Measurements from ENCODE around the gene DPF3. TPM values are rescaled to one million over a fixed set of nuclear protein-coding genes. Genes with fewer than 3 reads are reported as not detected.

DPF3 gene
- total RNA-seq, 4 donors from 2014 or later, result 16.7 to 27.8 (median 20.3) TPM

- intact Hi-C loops (cut with DNase I; ENCODE audit: low total_unique reads), result no loop called here
- H3K4me1 ChIP-seq, result peaks cover 20 to 30% of the 10 kb centered on the region in 2 donors
- in situ Hi-C loops (cut with MboI; ENCODE audit: low sequenced_read_pairs in 4 of 4), result loop anchor here in 2 of 4 donors (10.0 kb wide), 2 partner anchors 151 to 161 kb away; partner anchors contain the start of gene DPF3 (in 1 of the 2)
- no peaks in the 10 kb centered on the region for H3K27me3 ChIP-seq
- no peaks in the 10 kb centered on the region for H3K9me3 ChIP-seq
- ATAC-seq (no peak), DNase-seq (no peak)
- H3K4me3 ChIP-seq, result no peak overlapping the region
- no peak for TF ChIP-seq POLR2A (IDR thresholded peaks at IDR 0.05)
- TF ChIP-seq, protein P1, sequence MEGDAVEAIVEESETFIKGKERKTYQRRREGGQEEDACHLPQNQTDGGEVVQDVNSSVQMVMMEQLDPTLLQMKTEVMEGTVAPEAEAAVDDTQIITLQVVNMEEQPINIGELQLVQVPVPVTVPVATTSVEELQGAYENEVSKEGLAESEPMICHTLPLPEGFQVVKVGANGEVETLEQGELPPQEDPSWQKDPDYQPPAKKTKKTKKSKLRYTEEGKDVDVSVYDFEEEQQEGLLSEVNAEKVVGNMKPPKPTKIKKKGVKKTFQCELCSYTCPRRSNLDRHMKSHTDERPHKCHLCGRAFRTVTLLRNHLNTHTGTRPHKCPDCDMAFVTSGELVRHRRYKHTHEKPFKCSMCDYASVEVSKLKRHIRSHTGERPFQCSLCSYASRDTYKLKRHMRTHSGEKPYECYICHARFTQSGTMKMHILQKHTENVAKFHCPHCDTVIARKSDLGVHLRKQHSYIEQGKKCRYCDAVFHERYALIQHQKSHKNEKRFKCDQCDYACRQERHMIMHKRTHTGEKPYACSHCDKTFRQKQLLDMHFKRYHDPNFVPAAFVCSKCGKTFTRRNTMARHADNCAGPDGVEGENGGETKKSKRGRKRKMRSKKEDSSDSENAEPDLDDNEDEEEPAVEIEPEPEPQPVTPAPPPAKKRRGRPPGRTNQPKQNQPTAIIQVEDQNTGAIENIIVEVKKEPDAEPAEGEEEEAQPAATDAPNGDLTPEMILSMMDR (IDR thresholded peaks at IDR 0.05 in 4 of 5, conservative IDR thresholded peaks at IDR 0.05 in 1 of 5), result no peak
- H3K27ac ChIP-seq, result peak overlapping the region in 1 of 4 donors; percentile 18
- no peaks in the 10 kb centered on the region for H3K36me3 ChIP-seq
Observed at GRCh38 chr14:72743626-72744025, 150.3 kb downstream of the DPF3 start.

DNA sequence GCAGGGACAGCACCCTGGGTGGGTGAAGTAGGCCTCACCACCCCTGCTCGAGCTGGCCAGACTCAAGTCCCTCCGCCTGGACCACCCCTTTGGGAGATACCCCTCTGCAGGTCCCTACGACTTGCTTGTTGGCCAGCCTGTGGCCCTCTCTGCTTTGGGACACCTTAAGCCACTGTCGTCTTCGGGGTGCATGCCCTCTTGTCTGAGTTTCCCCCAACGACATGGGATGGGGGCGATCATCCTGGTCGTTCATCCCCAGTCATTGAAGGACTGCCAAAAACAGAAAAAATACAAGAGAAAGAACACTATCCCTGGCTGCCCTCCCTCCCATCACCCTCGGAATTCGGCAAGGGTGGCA, 151.1 kb downstream of the DPF3 start:
- peaks cover 29 to 38% of the 10 kb centered on the region in 2 donors for H3K4me1 ChIP-seq
- TF ChIP-seq, protein P1 (IDR thresholded peaks at IDR 0.05 in 4 of 5, conservative IDR thresholded peaks at IDR 0.05 in 1 of 5), result no peak
- TF ChIP-seq POLR2A (IDR thresholded peaks at IDR 0.05), result no peak
- H3K27ac ChIP-seq, result peak overlapping the region in 1 of 4 donors; percentile 38
- intact Hi-C loops (cut with DNase I; ENCODE audit: low total_unique reads), result no loop called here
- in situ Hi-C loops (cut with MboI; ENCODE audit: low sequenced_read_pairs in 4 of 4), result loop anchor here in 2 of 4 donors (10.0 kb wide), 2 partner anchors 152 to 162 kb away; partner anchors contain the start of gene DPF3 (in 1 of the 2)
- H3K36me3 ChIP-seq, result no peaks in the 10 kb centered on the region
- no peaks in the 10 kb centered on the region for H3K27me3 ChIP-seq
- no peaks in the 10 kb centered on the region for H3K9me3 ChIP-seq
- no peak overlapping the region for H3K4me3 ChIP-seq
- ATAC-seq, result no peak
- DNase-seq, result no peak

GRCh38 chr14:72742118-72742837, 151.6 kb downstream of the DPF3 start:
- in situ Hi-C loops (cut with MboI; ENCODE audit: low sequenced_read_pairs in 4 of 4), result loop anchor here in 2 of 4 donors (10.0 kb wide), 2 partner anchors 153 to 163 kb away; partner anchors contain the start of gene DPF3 (in 1 of the 2)
- Histone ChIP-seq H3K27ac (peak overlapping the region in 1 of 4 donors; percentile 38), H3K4me3 (no peak overlapping the region), H3K9me3 (no peaks in the 10 kb centered on the region), H3K4me1 (peaks cover 33 to 41% of the 10 kb centered on the region in 2 donors), H3K27me3 (no peaks in the 10 kb centered on the region), H3K36me3 (no peaks in the 10 kb centered on the region)
- ATAC-seq, result no peak
- intact Hi-C loops (cut with DNase I; ENCODE audit: low total_unique reads), result no loop called here
- DNase-seq, result no peak
- TF ChIP-seq, protein P1 (IDR thresholded peaks at IDR 0.05 in 4 of 5, conservative IDR thresholded peaks at IDR 0.05 in 1 of 5), result no peak
- no peak for TF ChIP-seq POLR2A (IDR thresholded peaks at IDR 0.05)

DNA sequence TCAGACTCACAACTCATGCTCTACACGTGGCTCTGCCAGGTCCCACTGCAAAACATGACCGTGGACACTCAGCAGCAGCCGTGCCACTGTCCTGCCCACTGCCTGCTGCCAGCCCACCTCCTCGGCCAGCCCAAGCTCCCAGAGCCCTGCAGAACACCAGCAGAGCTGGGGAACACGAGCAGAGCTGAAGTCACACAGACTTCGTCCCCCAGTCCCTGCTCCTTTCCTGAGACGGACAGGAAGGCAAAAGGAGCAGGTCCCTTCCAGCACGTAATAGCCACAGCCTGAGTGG, 152.1 kb downstream of the DPF3 start:
- ATAC-seq (no peak), DNase-seq (no peak)
- in situ Hi-C loops (cut with MboI; ENCODE audit: low sequenced_read_pairs in 4 of 4), result loop anchor here in 2 of 4 donors (10.0 kb wide), 2 partner anchors 153 to 163 kb away; partner anchors contain the start of gene DPF3 (in 1 of the 2)
- intact Hi-C loops (cut with DNase I; ENCODE audit: low total_unique reads), result no loop called here
- no peak for TF ChIP-seq POLR2A (IDR thresholded peaks at IDR 0.05)
- TF ChIP-seq, protein P1 (IDR thresholded peaks at IDR 0.05 in 4 of 5, conservative IDR thresholded peaks at IDR 0.05 in 1 of 5), result no peak
- H3K36me3 ChIP-seq, result no peaks in the 10 kb centered on the region
- H3K4me3 ChIP-seq, result no peak overlapping the region
- H3K27me3 ChIP-seq, result no peaks in the 10 kb centered on the region
- H3K27ac ChIP-seq, result no peak overlapping the region
- H3K9me3 ChIP-seq, result no peaks in the 10 kb centered on the region
- peaks cover 33 to 41% of the 10 kb centered on the region in 2 donors for H3K4me1 ChIP-seq

Measured in gastrocnemius medialis (tissue), 4 donors.